Stimulated activated naive B cell treated with anti-CD40 and anti-IgM and Interleukin-4, amounts not matched to agents 10 μg/mL and 1 μg/mL and 100 μg/mL, for 72 hours (primary cell): ENCODE results near the gene COMMD1.
"Not testable (repeated sequence)": the region's sequence is repeated elsewhere in the genome, so short reads cannot be mapped to it uniquely, and the experiment has no call there.

Source experiments
- ATAC-seq, 2 donors: fragments of 150-1000 bp; cut with Tn5 transposase; replicated peaks; 2 replicates each; pipeline ENCODE4 v1.10.0; 2021; ENCODE audit warnings: moderate library complexity in 1 of 2
- DNase-seq: peaks from one replicate; pipeline ENCODE4 v3.0.0; 2021
- H3K27ac Mint-ChIP-seq: one replicate; pipeline ENCODE4 v1.8.0; 2022; ENCODE audit warnings: mild to moderate bottlenecking, mixed read lengths
- H3K27me3 Mint-ChIP-seq, 2 donors: one replicate each; pipeline ENCODE4 v1.8.0; 2022; ENCODE audit warnings: mixed read lengths in 2 of 2
- H3K36me3 Mint-ChIP-seq, 2 donors: one replicate each; pipeline ENCODE4 v1.8.0; 2022; ENCODE audit warnings: mixed read lengths in 2 of 2, mild to moderate bottlenecking in 1 of 2
- H3K4me1 Mint-ChIP-seq, 2 donors: one replicate each; pipeline ENCODE4 v1.8.0; 2022; ENCODE audit warnings: mixed read lengths in 2 of 2, mild to moderate bottlenecking in 1 of 2
- H3K4me3 Mint-ChIP-seq, 2 donors: one replicate each; pipeline ENCODE4 v1.8.0; 2022; ENCODE audit warnings: mild to moderate bottlenecking in 2 of 2, mixed read lengths in 2 of 2, moderate library complexity in 1 of 2
- H3K9me3 Mint-ChIP-seq, 2 donors: one replicate each; pipeline ENCODE4 v1.8.0; 2022; ENCODE audit warnings: mixed read lengths in 2 of 2, mild to moderate bottlenecking in 1 of 2

Gene COMMD1

DNA sequence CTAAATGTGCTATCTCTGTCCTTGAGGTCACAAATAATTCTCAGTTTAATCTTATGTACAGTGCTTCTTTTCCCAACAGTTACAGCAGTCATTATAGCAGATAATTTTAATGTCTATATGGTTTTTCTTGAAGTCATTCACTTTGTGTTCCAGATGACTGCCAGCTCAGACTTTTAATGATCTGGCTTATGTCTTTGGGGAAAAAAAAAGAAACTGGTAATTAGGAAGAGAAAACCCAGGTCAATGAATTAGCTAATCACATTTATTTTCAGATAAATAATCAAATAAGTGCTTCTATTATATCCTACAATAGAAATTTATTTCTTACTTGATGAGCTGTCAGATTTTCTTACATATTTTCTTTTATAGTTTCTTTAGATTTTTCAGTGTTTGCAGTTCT lies 96.0 kb downstream of the COMMD1 start:
- H3K27ac Mint-ChIP-seq: no peak overlapping the region
- no peak for ATAC-seq

GRCh38 chr2:62004428-62004827 lies 99.0 kb downstream of the COMMD1 start:
- H3K9me3 Mint-ChIP-seq, ATAC-seq, H3K27ac Mint-ChIP-seq, DNase-seq, H3K4me1 Mint-ChIP-seq, H3K27me3 Mint-ChIP-seq, H3K4me3 Mint-ChIP-seq: not testable (repeated sequence)
- H3K36me3 Mint-ChIP-seq: peaks cover 9 to 15% of the 10 kb centered on the region in 2 donors

More for the DNA sequence above, 96.0 kb downstream of the COMMD1 start:
- Mint-ChIP-seq H3K4me1 (peaks cover 0 to 3% of the 10 kb centered on the region in 2 donors), H3K4me3 (no peak overlapping the region), H3K27me3 (no peaks in the 10 kb centered on the region), H3K9me3 (peaks cover 0 to 1% of the 10 kb centered on the region in 2 donors), H3K36me3 (peaks cover 9 to 15% of the 10 kb centered on the region in 2 donors)
- no peak for DNase-seq

GRCh38 chr2:62007555-62007954 lies 102.1 kb downstream of the COMMD1 start:
- ATAC-seq (no peak), DNase-seq (no peak)
- no peak overlapping the region for H3K27ac Mint-ChIP-seq
- peaks cover 0 to 1% of the 10 kb centered on the region in 2 donors for H3K9me3 Mint-ChIP-seq
- H3K4me1 Mint-ChIP-seq: peaks cover 9 to 11% of the 10 kb centered on the region in 2 donors
- H3K27me3 Mint-ChIP-seq: no peaks in the 10 kb centered on the region
- peaks cover 19 to 21% of the 10 kb centered on the region in 2 donors for H3K36me3 Mint-ChIP-seq
- no peak overlapping the region for H3K4me3 Mint-ChIP-seq

DNA sequence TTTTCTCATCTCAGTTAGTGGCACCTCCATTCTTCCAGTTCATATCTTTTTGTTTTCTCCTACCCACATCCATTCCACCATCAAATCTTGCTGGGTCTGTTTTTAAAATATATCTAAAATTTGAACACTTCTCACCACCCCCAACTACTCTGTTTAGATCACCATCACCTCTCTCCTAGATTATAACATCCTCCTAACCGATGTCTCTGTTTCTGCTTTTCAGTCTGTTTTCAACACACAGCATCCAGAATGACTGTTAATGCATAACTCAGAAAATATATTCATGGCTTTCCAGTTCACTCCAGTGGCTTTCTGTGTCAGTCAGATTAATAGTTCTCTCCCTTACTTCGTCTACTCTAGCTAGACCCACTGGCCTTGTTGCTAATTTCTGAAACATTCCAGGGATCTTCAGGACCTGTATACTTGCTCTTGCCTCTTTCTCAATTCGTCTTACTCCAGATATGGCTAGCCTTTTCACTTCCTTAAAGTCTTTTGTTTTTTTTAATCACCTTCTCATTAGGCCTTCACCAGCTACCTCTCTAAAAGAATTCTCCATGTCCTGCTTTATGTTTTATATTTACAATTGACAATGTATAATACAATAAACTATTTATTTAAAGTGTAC lies 105.3 kb downstream of the COMMD1 start:
- Mint-ChIP-seq H3K4me1 (peaks cover 11 to 17% of the 10 kb centered on the region in 2 donors), H3K4me3 (no peak overlapping the region), H3K27me3 (no peaks in the 10 kb centered on the region), H3K36me3 (peaks cover 20 to 24% of the 10 kb centered on the region in 2 donors), H3K27ac (no peak overlapping the region), H3K9me3 (peaks cover 0 to 4% of the 10 kb centered on the region in 2 donors)
- DNase-seq (no peak), ATAC-seq (peak; percentile 45 to 48)

DNA sequence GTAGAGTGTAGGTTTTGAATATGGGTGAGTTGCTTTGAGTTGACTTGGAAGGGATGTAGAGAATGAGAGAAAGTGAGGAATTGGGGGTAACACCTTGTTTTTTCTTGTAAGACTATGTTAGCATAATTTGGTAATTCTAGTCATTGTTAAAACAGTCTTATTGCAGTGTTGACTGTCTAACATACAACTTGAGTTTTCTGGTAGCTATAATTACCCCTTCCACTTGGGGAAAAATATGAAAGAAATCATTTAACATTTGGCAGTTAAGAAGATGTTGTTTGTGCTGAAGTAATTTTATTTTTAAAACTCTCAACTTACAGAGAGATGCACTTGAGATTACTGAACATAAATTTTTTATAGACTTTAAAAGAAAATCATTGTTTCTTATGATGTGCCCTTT lies 108.2 kb downstream of the COMMD1 start:
- H3K9me3 Mint-ChIP-seq: peaks cover under 1 to 4% of the 10 kb centered on the region in 2 donors
- no peak for ATAC-seq
- peaks cover 22 to 32% of the 10 kb centered on the region in 2 donors for H3K36me3 Mint-ChIP-seq
- H3K27me3 Mint-ChIP-seq: no peaks in the 10 kb centered on the region
- DNase-seq: no peak
- no peak overlapping the region for H3K4me3 Mint-ChIP-seq
- H3K4me1 Mint-ChIP-seq: peaks cover 13 to 17% of the 10 kb centered on the region in 2 donors
- no peak overlapping the region for H3K27ac Mint-ChIP-seq

GRCh38 chr2:62014102-62014501 lies 108.6 kb downstream of the COMMD1 start:
- Mint-ChIP-seq H3K27me3 (no peaks in the 10 kb centered on the region), H3K27ac (no peak overlapping the region), H3K36me3 (peaks cover 24 to 37% of the 10 kb centered on the region in 2 donors), H3K9me3 (peaks cover 3 to 4% of the 10 kb centered on the region in 2 donors), H3K4me1 (peaks cover 14 to 17% of the 10 kb centered on the region in 2 donors), H3K4me3 (no peak overlapping the region)
- DNase-seq (no peak), ATAC-seq (no peak)

DNA sequence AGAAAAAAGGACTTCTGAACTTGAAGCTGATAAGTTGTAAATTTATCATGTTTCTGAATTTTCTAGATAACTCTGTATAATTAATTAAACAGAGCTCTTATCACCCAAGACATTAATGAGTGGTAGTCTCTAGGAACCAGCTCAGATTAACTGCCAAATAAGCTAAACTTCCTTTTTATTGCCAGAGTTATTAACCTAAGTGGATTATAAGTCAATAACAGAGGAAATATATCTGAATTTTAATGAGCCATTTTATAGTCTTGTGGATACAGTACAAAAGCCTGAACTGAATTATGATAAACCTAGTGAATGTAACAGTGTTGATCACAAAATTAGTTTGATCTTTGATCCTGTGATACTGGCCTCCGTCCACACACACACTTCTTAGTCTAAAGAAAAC lies 111.5 kb downstream of the COMMD1 start:
- H3K27ac Mint-ChIP-seq: no peak overlapping the region
- no peak overlapping the region for H3K4me3 Mint-ChIP-seq
- H3K4me1 Mint-ChIP-seq: peaks cover 6 to 8% of the 10 kb centered on the region in 2 donors
- ATAC-seq: no peak
- DNase-seq: no peak
- peaks cover 29 to 49% of the 10 kb centered on the region in 2 donors for H3K36me3 Mint-ChIP-seq
- H3K9me3 Mint-ChIP-seq: peaks cover 3 to 4% of the 10 kb centered on the region in 2 donors
- H3K27me3 Mint-ChIP-seq: no peaks in the 10 kb centered on the region

DNA sequence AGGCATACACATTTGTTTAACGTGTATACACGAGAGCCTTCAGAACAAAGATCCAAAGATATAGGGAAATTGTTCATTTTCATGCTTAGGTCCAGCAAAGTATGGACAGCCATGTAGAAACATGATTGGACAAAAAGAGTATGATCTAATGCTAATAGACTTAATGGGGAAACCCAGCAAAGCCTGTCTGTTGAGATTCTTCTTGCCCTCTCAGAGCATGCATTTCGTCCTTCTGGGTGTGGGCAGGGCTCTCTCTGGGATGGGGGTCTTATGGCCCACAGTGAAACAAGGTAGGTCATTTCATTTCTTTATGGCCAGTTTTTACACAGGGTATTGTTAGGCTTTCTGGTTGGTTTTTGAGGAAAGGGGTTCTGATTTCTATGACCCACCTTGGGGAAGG lies 124.4 kb downstream of the COMMD1 start:
- Mint-ChIP-seq H3K36me3 (peaks cover 8 to 16% of the 10 kb centered on the region in 2 donors), H3K4me3 (no peak overlapping the region), H3K27ac (no peak overlapping the region), H3K27me3 (no peaks in the 10 kb centered on the region), H3K4me1 (peaks cover 3 to 17% of the 10 kb centered on the region in 2 donors), H3K9me3 (peaks cover 0 to 4% of the 10 kb centered on the region in 2 donors)
- ATAC-seq (no peak), DNase-seq (no peak)

- no peak for ATAC-seq
- Mint-ChIP-seq H3K27ac (no peak overlapping the region), H3K4me3 (no peak overlapping the region), H3K27me3 (no peaks in the 10 kb centered on the region), H3K36me3 (peaks cover 6 to 13% of the 10 kb centered on the region in 2 donors), H3K9me3 (peaks cover 0 to 2% of the 10 kb centered on the region in 2 donors), H3K4me1 (peaks cover 2 to 17% of the 10 kb centered on the region in 2 donors)
- DNase-seq: no peak
Observed at GRCh38 chr2:62030902-62031301, 125.4 kb downstream of the COMMD1 start.

DNA sequence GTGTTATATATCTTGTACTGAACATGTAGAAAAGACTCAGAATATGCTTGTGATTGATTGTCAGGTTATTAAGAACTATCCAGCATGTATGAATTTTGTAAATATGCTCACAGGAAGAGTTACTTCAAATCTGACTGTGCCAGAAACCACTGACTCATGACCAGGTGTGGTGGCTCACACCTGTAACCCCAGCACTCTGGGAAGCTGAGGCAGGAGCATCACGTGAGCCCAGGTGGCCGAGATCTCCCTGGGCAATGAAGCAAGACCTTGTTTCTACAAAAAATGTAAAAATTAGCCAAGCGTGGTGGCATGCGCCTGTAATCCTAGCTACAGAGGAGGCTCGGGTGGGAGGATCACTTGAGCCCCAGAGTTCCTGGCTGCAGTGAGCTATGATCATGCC lies 126.6 kb downstream of the COMMD1 start:
- no peak for DNase-seq
- peaks cover 0 to 2% of the 10 kb centered on the region in 2 donors for H3K9me3 Mint-ChIP-seq
- H3K4me3 Mint-ChIP-seq: no peak overlapping the region
- no peaks in the 10 kb centered on the region for H3K27me3 Mint-ChIP-seq
- no peak for ATAC-seq
- H3K27ac Mint-ChIP-seq: no peak overlapping the region
- H3K36me3 Mint-ChIP-seq: peaks cover 3 to 8% of the 10 kb centered on the region in 2 donors
- peaks cover 2 to 17% of the 10 kb centered on the region in 2 donors for H3K4me1 Mint-ChIP-seq

DNA sequence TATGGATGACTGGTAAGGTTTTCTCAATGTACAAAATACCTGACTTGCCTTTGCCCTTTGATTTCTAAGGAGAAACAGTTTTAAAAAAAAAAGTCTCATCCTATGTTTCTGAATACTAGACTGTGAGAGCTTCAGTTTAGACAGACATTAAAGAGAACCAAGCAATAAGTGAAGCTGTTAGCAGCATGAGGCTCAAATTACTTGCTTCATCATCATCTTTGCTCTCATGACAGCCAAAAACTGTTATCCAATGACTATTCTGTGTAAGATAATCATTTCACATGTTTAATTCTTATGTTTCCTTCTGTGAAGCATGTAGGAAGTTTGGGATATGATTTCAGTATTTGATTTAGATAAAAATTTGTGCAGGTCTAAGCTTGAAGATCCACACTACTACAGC lies 129.2 kb downstream of the COMMD1 start:
- H3K9me3 Mint-ChIP-seq: peaks cover 0 to 2% of the 10 kb centered on the region in 2 donors
- H3K27ac Mint-ChIP-seq: no peak overlapping the region
- H3K4me3 Mint-ChIP-seq: no peak overlapping the region
- DNase-seq (no peak), ATAC-seq (no peak)
- peaks cover 8 to 21% of the 10 kb centered on the region in 2 donors for H3K4me1 Mint-ChIP-seq
- peaks cover 3 to 8% of the 10 kb centered on the region in 2 donors for H3K36me3 Mint-ChIP-seq
- no peaks in the 10 kb centered on the region for H3K27me3 Mint-ChIP-seq

GRCh38 chr2:62036229-62036628 lies 130.8 kb downstream of the COMMD1 start:
- Mint-ChIP-seq H3K4me1 (peaks cover 11 to 32% of the 10 kb centered on the region in 2 donors), H3K27me3 (no peaks in the 10 kb centered on the region), H3K36me3 (peaks cover 3 to 7% of the 10 kb centered on the region in 2 donors), H3K9me3 (peaks cover 0 to 2% of the 10 kb centered on the region in 2 donors), H3K4me3 (no peak overlapping the region), H3K27ac (no peak overlapping the region)
- no peak for DNase-seq
- no peak for ATAC-seq

GRCh38 chr2:62036761-62037250 lies 131.3 kb downstream of the COMMD1 start:
- DNase-seq: no peak
- H3K27ac Mint-ChIP-seq: no peak overlapping the region
- no peak overlapping the region for H3K4me3 Mint-ChIP-seq
- ATAC-seq: no peak
- peaks cover 0 to 2% of the 10 kb centered on the region in 2 donors for H3K9me3 Mint-ChIP-seq
- peaks cover 14 to 36% of the 10 kb centered on the region in 2 donors for H3K4me1 Mint-ChIP-seq
- no peaks in the 10 kb centered on the region for H3K27me3 Mint-ChIP-seq
- H3K36me3 Mint-ChIP-seq: peaks cover 9 to 13% of the 10 kb centered on the region in 2 donors

- ATAC-seq: peak; percentile 100
Observed at GRCh38 chr2:62038975-62039771, 133.7 kb downstream of the COMMD1 start.

More at GRCh38 chr2:62038975-62039771, 133.7 kb downstream of the COMMD1 start:
- peak overlapping the region; percentile 33 to 35 for H3K4me3 Mint-ChIP-seq
- DNase-seq: peak; percentile 65
- peak overlapping the region; percentile 6 for H3K27ac Mint-ChIP-seq
- H3K4me1 Mint-ChIP-seq: peaks cover 13 to 26% of the 10 kb centered on the region in 2 donors
- peaks cover 10 to 28% of the 10 kb centered on the region in 2 donors for H3K36me3 Mint-ChIP-seq
- no peaks in the 10 kb centered on the region for H3K27me3 Mint-ChIP-seq
- H3K9me3 Mint-ChIP-seq: no peaks in the 10 kb centered on the region
